OCI-LY3 (cell line): ENCODE results near the gene CDH4.

Experiments
- EZH2phosphoT487 ChIP-seq: fragments of 200-600 bp; shearing (Covaris generic); IDR thresholded peaks from 2 replicates; pipeline ENCODE4 v1.6.1; 2018; ENCODE audit warnings: antibody characterized with exemption, mixed run types, low read depth
- TF ChIP-seq, protein P1 (sequence below): fragments of 200-600, 300-600 bp; sonication (generic); IDR thresholded peaks from 2 replicates; pipeline ENCODE4 v1.5.1; 2014; ENCODE audit warnings: antibody characterized with exemption, low read length, low read depth

GRCh38 chr20:61416546-61416945 is 164.5 kb downstream of the CDH4 start:
- TF ChIP-seq, protein P1, sequence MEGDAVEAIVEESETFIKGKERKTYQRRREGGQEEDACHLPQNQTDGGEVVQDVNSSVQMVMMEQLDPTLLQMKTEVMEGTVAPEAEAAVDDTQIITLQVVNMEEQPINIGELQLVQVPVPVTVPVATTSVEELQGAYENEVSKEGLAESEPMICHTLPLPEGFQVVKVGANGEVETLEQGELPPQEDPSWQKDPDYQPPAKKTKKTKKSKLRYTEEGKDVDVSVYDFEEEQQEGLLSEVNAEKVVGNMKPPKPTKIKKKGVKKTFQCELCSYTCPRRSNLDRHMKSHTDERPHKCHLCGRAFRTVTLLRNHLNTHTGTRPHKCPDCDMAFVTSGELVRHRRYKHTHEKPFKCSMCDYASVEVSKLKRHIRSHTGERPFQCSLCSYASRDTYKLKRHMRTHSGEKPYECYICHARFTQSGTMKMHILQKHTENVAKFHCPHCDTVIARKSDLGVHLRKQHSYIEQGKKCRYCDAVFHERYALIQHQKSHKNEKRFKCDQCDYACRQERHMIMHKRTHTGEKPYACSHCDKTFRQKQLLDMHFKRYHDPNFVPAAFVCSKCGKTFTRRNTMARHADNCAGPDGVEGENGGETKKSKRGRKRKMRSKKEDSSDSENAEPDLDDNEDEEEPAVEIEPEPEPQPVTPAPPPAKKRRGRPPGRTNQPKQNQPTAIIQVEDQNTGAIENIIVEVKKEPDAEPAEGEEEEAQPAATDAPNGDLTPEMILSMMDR: no peak
- no peak for TF ChIP-seq EZH2phosphoT487
